ENCODE measurements around the gene ELOVL2.

ELOVL2 gene

GRCh38 chr6:11012976-11013720, 31.0 kb downstream of the ELOVL2 start:
- Histone ChIP-seq H3K4me3 (no peak overlapping the region), H3K9me3 (no peaks in the 10 kb centered on the region), H3K4me1 (no peaks in the 10 kb centered on the region), H3K27me3 (peaks cover 0 to 9% of the 10 kb centered on the region in 2 donors), H3K27ac (no peak overlapping the region), H3K36me3 (no peaks in the 10 kb centered on the region)
- DNase-seq: no peak
- intact Hi-C loops (cut with DNase I; ENCODE audit: low total_unique reads): no loop called here
- no peak for TF ChIP-seq CTCF (IDR thresholded peaks at IDR 0.05)

- no peak overlapping the region for H3K27ac ChIP-seq
- no peak overlapping the region for H3K4me3 ChIP-seq
- H3K4me1 ChIP-seq: no peaks in the 10 kb centered on the region
- H3K9me3 ChIP-seq: no peaks in the 10 kb centered on the region
- TF ChIP-seq CTCF (IDR thresholded peaks at IDR 0.05): no peak
- peaks cover 0 to 9% of the 10 kb centered on the region in 2 donors for H3K27me3 ChIP-seq
- no peaks in the 10 kb centered on the region for H3K36me3 ChIP-seq
- intact Hi-C loops (cut with DNase I; ENCODE audit: low total_unique reads): no loop called here
- DNase-seq: no peak
Measured at GRCh38 chr6:11012295-11012754, 31.8 kb downstream of the ELOVL2 start.

- H3K9me3 ChIP-seq: no peaks in the 10 kb centered on the region
- peaks cover 0 to 9% of the 10 kb centered on the region in 2 donors for H3K27me3 ChIP-seq
- TF ChIP-seq CTCF (IDR thresholded peaks at IDR 0.05): no peak
- no peak overlapping the region for H3K4me3 ChIP-seq
- DNase-seq: no peak
- no peaks in the 10 kb centered on the region for H3K36me3 ChIP-seq
- intact Hi-C loops (cut with DNase I; ENCODE audit: low total_unique reads): no loop called here
- H3K27ac ChIP-seq: no peak overlapping the region
- H3K4me1 ChIP-seq: no peaks in the 10 kb centered on the region
Measured at GRCh38 chr6:11011787-11012234, 32.3 kb downstream of the ELOVL2 start.

GRCh38 chr6:11009353-11009752, 34.8 kb downstream of the ELOVL2 start:
- H3K36me3 ChIP-seq: no peaks in the 10 kb centered on the region
- no peak overlapping the region for H3K27ac ChIP-seq
- intact Hi-C loops (cut with DNase I; ENCODE audit: low total_unique reads): no loop called here
- DNase-seq: no peak
- no peaks in the 10 kb centered on the region for H3K9me3 ChIP-seq
- no peak for TF ChIP-seq CTCF (IDR thresholded peaks at IDR 0.05)
- peaks cover 0 to 6% of the 10 kb centered on the region in 2 donors for H3K27me3 ChIP-seq
- H3K4me3 ChIP-seq: no peak overlapping the region
- H3K4me1 ChIP-seq: no peaks in the 10 kb centered on the region

GRCh38 chr6:11008821-11009220, 35.3 kb downstream of the ELOVL2 start:
- no peak overlapping the region for H3K27ac ChIP-seq
- peaks cover 0 to 5% of the 10 kb centered on the region in 2 donors for H3K27me3 ChIP-seq
- H3K9me3 ChIP-seq: no peaks in the 10 kb centered on the region
- no peak for TF ChIP-seq CTCF (IDR thresholded peaks at IDR 0.05)
- no peak overlapping the region for H3K4me3 ChIP-seq
- intact Hi-C loops (cut with DNase I; ENCODE audit: low total_unique reads): no loop called here
- no peaks in the 10 kb centered on the region for H3K4me1 ChIP-seq
- DNase-seq: no peak
- no peaks in the 10 kb centered on the region for H3K36me3 ChIP-seq

All from tibial artery (tissue), 4 donors.